Measurements from ENCODE around the gene ELF3.
"Not testable (repeated sequence)": the region's sequence is repeated elsewhere in the genome, so short reads cannot be mapped to it uniquely, and the experiment has no call there.

The ELF3 gene

DNA sequence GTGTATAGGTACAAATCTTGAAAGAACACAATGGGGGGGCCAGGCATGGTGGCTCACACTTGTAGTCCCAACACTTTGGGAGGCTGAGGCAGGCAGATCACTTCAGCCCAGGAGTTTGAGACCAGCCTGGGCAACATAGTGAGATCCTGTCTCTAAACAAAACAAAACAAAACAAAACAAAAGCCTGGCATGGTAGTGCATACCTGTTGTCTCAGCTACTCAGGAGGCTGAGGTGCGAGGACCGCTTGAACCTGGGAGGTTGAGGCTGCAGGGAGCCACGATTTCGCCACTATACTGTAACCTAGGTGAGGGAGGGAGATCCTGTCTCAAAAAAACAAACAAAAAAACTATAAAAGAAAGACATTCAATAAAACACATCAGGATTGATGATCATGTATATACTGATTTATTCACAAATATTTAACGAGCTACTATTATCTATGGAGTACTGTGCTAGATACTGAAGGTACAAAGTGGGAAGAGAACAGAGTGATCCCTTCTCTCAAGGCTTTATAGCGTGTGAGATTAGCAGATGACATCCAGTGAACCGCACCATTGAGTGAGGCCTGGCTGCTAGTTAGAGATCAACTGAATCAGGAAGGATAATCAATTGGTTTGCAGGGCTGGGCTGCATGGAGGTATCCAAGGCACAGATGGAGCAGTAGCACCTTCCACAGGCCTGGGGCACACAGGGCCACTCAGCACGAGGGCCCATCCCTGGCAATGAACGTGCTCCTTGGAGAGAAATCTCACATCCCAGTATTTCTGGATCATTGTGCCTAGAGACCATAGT, 26.4 kb downstream of the ELF3 start:
- no peak for DNase-seq

DNA sequence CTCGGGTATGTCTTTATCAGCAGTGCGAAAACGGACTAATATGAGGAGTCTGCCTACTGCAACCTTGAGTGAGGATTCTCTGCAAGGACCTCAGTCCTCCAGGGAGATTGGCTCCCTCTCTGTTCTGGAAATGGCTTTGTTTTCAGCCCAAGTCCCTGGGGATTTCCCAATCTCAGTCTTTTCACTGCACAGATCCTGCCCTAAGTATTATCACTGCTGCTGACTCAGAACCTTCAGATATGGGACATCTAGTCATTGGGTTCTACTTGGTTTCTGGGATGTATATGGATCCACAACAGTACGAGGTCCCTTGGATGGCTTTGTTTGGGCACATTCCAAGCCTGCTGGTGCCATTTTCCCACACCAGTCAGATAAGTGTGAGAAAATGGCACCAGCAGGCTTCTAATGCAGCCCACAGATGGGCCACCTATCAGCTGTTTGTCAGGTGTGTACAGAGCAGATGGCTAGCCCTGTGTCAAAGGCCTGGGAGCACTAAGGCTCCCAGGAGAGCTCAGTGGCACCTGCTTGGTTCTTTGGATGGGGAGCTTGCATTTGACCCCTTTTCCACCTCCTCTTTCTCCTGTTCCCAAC, 27.4 kb downstream of the ELF3 start:
- no peak for DNase-seq

DNA sequence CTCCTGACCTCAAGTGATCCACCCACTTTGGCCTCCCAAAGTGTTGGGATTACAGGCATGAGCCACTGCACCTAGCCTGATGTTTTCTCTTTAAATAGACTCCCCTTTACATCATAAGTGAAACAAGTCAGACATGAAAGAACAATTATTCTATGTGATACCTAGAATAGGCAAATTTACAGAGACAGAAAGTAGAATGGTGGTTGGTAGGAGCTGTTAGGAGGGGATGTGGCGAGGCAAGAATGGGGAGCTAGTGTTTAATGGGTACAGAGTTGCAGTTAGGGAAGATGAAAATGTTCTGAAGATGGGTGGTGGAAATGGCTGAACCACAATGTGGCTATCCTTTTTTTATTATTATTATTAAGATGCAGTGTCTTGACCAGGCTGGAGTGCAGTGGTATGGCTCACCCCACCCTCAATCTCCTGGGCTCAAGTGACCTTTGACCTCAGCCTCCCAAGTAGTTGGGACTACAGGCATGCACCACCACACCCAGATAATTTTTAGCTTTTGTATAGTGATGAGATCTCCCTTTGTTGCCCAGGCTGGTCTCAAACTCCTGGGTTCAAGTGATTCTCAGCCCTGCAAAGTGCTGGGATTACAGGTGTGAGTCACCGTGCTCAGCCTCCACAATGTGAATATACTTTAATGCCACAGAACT, 28.4 kb downstream of the ELF3 start:
- DNase-seq = no peak

DNA sequence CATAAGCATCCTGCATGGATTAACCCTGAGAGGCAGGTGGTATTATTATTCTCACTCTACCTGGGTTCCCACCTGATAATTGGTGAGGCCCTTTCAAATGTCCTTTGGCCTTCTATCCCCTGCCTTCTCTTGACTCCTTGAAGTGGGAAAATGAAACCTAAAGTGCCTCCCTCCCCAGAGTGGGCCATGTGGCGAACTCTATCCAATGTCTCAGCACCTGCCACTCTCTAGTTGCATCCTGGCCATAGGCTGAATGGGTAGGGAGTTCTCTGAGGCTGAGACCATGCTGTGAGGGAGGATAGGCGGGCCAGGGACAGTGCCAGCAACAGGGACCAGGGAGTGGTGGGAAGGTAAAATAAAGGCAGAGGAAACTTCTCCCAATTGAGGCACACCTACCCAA, 35.3 kb downstream of the ELF3 start:
- DNase-seq = no peak

DNA sequence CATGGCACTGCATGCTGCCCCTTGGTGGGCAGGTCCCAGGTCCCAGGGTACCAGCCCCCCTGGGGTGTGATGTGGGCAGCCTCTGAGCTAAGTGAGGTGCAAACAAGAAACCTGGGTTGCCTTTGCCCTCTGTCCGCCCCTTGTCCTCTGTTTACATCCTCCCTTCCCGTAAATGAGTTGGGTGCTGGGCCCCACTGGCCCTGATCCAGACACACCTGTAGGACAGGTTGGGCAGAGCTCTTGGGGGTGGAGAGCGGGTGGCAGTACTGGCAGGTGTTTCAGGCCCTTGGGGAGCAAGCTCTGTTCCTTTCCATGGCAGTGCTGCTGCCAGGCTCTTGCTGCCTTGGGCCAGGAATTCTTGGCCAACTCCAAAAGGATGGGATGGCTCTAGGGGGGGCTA, 35.8 kb downstream of the ELF3 start:
- no peak for DNase-seq

DNA sequence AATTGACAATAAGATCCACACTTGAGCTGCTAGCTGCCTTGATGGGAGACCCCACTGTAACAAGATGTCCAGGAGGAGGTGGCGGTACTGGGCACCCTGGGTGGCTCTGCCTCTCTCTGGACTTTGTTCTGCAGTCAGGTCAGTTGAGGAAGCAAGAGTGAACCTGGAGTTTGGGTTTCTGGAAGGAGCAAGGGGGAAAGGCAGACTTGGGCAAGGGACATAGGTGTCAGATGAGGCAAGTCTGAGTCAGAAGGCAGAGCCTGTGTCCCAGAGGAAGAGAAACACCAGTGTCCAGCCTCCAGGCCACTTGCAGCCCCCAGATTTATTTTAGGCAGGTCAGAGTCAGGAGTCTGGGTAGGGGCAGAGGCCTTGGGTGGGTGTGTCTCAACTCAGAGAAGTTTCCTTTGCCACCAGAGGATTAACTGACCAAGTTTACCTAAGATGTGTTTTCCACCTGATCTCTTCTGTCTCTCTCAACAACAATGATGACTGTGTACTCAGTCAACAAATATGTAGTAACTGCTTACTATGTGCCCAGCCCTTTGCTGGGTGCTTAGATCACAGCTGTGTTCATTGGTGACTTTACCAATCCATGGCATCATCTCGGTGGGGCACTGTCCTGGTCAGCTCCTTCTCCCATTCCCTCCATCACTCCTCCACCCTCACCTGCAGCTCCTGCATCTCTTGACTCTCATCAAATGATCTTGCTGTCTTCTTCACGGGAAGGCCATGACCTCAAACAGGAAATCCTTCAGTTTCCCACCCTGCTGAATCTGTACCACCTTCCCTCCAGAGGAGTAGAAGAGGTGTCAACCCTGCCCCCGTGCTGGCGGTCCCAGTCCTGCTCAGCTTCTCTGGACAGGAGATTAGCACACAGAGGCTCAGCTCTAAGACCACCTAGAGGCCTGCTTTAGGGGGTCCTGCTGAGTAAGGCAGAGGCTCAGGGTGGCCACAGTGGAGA, 36.6 kb downstream of the ELF3 start:
- no peak for DNase-seq

DNA sequence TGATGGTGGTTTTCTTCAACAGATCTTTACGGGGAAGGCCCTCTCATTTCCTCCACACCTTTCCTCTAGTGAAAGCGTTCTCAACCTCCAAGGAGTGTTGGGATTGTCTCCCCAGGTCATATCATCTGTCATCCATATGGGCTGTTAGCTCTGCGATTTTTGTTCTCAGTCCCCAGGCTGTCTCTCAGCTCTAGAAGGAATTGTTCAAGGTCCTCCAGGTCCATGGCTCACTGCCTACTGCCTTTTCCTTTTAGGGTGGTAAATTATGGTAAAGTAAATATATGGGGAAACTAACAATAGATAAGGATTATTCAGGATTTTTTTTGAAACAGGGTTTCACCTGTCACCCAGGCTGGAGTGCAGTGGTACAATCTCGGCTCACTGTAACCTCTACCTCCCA, 37.6 kb downstream of the ELF3 start:
- no peak for DNase-seq

DNA sequence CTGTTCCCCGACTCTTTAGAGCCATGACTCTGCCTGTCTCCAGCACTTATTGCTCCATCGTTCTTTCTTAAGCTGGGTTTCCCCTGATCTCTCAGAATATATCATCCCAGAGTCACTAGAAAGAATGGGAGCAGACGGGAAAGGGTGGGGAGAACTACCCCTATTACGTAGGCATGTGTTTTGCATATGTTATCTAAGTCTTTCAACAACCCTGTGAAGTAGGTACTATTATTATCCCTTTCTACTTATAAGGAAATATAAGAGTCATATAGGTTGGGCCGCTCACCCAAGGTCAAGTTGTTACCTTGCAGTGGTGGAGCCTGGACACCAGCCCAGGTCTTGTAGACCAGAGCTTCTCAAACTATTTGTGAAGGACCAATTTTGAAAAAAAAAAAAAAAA, 38.7 kb downstream of the ELF3 start:
- no peak for DNase-seq

DNA sequence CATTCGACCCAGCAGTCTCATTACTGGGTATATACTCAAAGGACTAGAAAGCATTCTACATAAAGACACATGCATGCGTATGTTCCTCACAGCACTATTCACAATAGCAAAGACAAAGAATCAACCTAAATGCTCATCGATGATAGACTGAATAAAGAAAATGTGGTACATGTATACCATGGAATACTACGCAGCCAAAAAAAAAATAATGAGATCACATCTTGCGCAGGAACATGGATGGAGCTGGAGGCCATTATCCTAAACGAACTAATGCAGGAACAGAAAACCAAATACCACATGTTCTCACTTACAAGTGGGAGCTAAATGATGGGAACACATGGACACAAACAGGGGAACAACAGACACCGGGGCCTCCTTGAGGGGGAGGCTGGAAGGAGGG, 43.7 kb downstream of the ELF3 start:
- DNase-seq = no peak

DNA sequence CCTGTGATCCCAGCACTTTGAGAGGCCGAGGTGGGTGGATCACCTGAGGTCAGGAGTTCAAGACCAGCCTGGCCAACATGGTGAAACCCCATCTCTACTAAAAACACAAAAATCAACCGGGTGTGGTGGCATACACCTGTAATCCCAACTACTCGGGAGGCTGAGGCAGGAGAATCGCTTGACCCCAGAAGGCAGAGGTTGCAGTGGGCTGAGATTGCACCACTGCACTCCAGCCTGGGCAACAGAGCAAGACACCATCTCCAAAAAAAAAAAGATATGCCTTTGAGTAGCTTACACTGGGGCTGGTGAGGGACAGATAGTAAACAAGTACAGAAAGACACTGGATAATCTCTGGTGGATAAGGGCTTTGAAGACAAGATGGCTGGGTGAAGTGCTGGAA, 44.3 kb downstream of the ELF3 start:
- not testable (repeated sequence) for DNase-seq

DNA sequence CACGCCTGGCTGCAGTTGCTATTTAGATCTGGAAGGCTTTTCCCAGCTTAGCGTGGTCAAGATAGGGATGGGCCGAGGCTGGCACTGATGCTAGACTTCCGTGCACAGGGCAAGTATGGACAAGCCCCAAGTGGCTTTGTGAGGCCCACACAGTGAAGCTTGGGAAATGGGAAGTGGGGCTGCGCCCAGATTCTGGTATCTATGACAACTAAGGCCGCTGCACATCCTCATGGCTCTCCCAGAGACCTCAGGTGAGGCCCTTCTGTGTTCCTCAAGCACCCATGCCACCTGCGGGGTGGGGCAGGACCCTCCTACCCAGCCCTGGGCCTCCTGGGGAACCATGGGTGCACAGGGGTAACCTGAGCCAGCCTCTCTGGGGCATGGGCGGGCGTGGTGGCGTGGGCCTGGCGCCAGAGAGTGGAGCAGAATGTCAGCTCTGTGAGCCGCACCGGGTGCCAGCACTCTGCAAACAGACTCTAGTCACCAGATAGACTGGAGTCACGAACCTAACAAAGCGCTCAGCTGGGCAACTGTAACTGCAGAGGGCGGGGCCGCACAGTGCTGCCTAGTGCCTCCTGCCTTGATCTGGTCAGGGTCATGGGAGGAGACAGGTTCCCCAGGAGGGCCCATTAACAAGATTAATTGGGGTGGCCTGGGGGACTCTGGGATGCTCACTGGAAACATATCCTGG, 46.4 kb downstream of the ELF3 start:
- DNase-seq = no peak

DNA sequence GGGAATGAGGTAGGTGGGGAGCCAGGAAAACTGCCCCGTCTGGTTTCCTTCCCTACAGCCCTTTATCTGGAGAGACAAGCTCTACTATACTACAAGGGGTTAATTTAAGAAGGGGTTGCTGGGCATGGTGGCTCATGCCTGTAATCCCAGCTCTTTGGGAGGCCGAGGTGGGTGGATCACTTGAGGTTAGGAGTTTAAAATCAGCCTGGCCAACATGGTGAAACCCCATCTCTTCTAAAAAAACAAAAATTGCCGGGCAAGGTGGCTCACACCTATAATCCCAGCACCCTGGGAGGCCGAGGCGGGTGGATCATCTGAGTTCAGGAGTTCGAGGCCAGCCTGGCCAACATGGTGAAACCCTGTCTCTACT, 46.9 kb downstream of the ELF3 start:
- not testable (repeated sequence) for DNase-seq

DNA sequence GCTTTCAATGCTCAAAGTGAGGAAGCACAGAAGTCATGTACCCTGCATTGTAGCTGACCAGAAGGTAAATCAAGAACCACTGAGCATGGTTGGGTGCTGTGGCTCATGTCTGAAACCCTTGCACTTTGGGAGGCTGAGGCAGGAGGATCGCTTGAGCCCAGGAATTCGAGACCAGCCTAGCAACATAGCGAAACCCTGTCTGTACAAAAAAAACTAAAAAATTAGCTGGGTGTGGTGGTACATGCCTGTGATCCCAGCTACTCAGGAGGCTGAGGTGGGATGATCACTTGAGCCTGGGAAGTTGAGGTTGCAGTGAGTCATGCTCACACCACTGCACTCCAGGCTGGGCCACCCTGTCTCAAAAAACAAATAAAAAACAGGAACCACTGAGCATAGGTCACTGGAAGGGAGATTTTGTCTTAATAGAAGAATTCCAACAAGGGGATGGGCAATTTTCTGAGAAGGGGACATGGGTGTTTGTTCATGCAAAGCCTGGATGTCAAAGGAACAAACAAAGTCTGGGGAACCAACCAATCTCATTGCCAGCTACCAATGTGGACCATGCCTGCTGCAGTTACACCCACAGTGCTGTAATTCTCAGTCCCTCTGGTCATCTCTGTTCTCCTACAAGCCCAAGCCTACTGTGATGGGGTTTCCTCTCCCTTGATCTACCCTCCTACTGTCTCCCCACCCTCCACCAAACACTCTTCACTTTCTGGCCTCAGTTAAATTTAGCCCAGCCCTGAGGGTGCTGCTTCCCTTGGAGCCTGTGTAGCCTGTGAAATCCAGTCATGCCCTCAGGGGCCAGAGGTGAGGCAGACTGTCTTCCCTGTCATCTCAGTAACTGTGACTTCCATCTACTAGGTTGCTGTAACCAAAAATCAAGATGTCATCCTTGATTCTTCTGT, 47.9 kb downstream of the ELF3 start:
- DNase-seq = no peak

DNA sequence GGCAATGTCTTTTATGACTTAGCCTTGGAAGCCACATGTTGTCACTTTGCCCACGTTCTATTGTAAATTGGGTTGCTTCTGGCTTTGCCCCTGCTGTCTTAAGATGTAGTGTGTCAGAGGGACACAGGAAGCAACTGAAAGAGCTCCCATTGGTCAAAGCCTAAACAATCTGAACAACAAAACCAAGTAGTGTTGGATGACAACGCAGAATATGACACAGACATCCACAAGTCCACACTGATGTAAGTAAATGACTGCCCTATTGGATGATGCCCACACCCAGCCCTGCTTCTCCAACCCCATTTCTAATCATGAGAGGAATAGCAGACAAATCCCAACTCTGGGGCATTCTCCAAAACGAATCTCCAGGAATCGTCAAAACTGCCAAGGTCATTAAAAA, 50.7 kb downstream of the ELF3 start:
- DNase-seq = no peak

DNA sequence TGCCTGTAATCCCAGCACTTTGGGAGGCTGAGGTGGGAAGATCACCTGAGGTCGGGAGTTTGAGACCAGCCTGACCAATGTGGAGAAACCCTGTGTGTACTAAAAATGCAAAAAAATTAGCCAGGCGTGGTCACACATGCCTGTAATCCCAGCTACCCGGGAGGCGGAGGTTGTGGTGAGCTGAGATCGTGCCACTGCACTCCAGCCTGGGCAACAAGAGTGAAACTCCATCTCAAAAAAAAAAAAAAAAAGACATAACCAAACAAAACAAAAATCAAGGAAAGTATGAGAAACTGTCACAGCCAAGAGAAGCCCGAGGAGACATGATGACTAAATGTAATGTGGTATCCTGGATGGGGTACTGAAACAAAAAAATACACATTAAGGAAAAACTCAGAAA, 51.4 kb downstream of the ELF3 start:
- not testable (repeated sequence) for DNase-seq

DNA sequence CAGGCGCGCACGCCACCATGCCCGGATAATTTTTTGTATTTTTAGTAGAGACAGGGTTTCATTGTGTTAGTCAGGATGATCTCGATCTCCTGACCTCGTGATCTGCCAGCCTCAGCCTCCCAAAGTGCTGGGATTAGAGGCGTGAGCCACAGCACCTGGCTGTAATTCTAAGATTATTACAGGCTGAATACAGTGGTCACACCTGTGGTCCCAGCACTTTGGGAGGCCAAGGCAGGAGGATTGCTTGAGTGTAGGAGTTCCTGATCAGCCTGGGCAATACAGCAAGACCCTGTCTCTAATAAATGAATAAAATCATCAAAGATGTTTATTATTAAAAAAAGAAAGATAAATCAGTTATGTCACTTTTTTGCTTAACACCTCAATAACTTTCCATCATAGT, 52.2 kb downstream of the ELF3 start:
- DNase-seq = not testable (repeated sequence)

DNA sequence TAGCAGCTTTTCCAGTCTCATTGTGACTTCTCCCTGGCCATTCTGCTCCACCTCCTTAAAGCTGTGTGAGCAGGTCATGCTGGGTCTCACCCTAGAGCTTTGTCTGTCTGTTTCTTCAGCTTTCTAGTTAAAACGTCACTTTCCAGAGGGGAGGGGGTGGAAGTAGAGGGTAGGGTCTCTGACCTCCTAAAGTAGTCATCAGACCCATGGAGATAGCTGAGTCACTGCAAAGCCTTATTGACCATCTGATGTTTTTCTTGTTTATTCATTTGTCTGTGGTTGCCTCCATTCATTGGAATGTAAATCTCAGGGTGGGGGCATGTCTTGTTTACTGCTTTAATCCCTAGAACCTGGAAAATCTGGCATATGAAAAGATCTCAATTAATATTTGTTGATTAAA, 52.7 kb downstream of the ELF3 start:
- DNase-seq = no peak

DNA sequence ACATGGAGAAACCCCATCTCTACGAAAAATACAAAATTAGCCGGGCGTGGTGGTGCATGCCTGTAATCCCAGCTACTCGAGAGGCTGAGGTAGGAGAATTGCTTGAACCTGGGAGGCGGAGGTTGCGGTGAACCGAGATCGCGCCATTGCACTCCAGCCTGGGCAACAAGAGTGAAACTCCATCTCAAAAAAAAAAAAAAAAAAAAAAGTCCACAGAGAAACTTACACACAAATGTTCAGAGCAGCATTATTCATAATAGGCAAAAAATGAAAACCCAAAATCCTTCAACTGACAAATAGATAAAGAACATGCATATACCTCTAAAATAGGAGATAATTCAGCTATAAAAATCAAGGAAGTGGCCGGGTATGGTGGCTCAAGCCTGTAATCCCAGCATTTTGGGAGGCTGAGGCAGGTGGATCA, 54.5 kb downstream of the ELF3 start:
- DNase-seq = not testable (repeated sequence)

Data from NCI-H524 treated with DMSO at 0.1 percent for 48 hours (cell line).